ENCODE results near the gene SLC2A4.

The SLC2A4 gene

GRCh38 chr17:7237266-7237760 lies 44.2 kb upstream of the SLC2A4 start:
- DNase-seq (ENCODE audit: low spot score), result no peak
- Histone ChIP-seq H3K4me3 (peak overlapping the region; percentile 100), H3K27ac (peak overlapping the region; percentile 88 to 99)
- TF ChIP-seq CTCF (IDR thresholded peaks at IDR 0.05), result no peak

DNA sequence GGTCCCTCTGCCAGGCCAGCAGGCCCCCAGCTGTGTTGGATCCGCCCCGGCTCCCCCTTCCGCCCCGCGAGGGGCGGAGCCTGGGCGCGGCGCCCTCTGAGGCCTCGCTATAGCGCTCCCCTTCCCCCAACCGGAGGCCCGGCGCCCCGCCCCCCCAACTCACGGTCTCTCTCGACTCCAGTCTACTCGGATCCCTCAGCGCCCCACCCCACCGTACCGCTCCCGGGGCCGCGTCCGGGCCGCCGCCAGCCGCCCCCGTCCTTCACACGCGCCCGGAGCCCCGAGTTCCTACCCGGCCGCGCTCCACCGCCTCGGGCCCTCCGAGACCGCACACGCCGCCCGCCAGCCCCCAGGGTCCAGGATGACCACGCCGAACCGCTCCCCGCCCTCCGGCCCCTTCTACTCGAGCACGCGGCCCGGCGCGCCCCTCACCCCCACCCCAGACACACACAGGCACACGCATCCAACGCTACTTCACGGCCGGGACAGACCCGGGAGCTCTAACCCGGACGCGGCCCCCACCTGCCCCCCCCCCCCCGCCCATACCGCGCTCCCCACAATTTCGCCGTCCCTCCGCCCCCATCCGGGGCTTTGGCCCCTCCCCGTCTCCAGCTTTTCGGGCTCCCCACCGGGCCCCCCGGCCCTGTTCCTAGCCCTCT lies 43.6 kb upstream of the SLC2A4 start:
- H3K4me3 ChIP-seq, result peak overlapping the region; percentile 100
- DNase-seq (ENCODE audit: low spot score), result no peak
- peak overlapping the region; percentile 88 to 99 for H3K27ac ChIP-seq
- no peak for TF ChIP-seq CTCF (IDR thresholded peaks at IDR 0.05)

GRCh38 chr17:7238420-7239090 lies 43.0 kb upstream of the SLC2A4 start:
- DNase-seq (ENCODE audit: low spot score), result no peak
- Histone ChIP-seq H3K27ac (peak overlapping the region; percentile 88 to 99), H3K4me3 (peak overlapping the region; percentile 100)
- no peak for TF ChIP-seq CTCF (IDR thresholded peaks at IDR 0.05)

DNA sequence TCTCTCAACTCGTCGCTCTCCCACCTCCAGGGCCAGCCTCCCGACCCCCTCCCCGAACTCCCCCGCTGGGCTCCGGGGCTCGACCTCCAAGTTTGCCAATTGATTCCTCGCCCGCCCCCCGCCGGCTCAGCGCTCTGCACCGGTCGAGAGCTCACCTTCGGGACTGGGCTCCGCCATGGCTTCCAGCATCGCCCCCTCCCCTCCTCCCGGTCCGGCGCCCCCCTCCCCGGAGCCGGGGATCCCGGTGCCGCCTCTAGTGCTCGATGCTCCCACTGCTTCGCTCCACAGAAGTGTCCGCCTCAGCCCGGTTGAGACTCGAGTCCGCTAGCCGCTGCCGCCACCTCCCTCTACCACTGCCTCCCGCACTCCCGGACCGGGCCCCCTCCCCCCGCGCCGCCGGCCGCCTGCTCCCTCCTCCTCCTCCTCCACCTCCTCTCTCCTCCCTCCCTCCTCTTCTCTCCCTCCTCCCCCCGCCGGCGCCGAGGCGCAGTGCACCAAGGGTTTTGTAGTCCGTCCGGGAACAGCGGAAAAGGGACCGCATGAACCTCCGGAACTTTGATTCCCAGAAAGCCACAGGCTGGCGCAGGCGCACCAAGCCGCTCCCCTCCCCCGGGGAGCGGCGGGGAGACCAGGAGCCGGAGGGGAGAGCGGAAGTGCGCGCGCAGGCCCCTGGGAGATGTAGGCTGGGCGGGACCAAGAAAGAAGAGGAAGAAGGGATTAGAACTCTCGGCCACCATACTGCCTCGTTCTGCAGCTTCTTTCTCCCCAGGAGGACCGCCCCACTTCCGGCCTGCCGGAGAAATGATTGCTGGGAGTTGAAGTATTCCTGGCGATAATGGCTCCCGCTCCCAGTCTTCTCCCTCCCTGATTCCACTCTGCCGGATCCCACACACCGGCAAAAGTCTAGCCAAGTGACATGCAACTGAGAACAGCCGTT lies 42.2 kb upstream of the SLC2A4 start, which contains the start of gene PHF23:
Gene PHF23, minus strand, starts transcription at position 367 of the 937 bp plus-strand sequence. Its CDS starts 178 bp downstream, at position 189.
- TF ChIP-seq CTCF (IDR thresholded peaks at IDR 0.05), result no peak
- H3K4me3 ChIP-seq, result peak within 1 kb of the TSS; percentile 100
- peak; percentile 100 for DNase-seq (ENCODE audit: low spot score)
- peak within 1 kb of the TSS; percentile 99 to 100 for H3K27ac ChIP-seq

- DNase-seq (ENCODE audit: low spot score), result no peak
- H3K4me3 ChIP-seq, result peak overlapping the region; percentile 98
- no peak for TF ChIP-seq CTCF (IDR thresholded peaks at IDR 0.05)
- peak overlapping the region; percentile 99 to 100 for H3K27ac ChIP-seq
Observed at GRCh38 chr17:7240375-7240774, 41.1 kb upstream of the SLC2A4 start.

GRCh38 chr17:7241090-7241733 lies 40.3 kb upstream of the SLC2A4 start:
- Histone ChIP-seq H3K4me3 (peak overlapping the region; percentile 98), H3K27ac (peak overlapping the region; percentile 99 to 100)
- TF ChIP-seq CTCF (IDR thresholded peaks at IDR 0.05), result no peak
- DNase-seq (ENCODE audit: low spot score), result no peak
